ENCODE data around the gene OR4D11. TPM values are rescaled to one million over a fixed set of nuclear protein-coding genes. Genes with fewer than 3 reads are reported as not detected.

Gene OR4D11
- total RNA-seq, 1 experiment from 2014 or later: not detected

DNA sequence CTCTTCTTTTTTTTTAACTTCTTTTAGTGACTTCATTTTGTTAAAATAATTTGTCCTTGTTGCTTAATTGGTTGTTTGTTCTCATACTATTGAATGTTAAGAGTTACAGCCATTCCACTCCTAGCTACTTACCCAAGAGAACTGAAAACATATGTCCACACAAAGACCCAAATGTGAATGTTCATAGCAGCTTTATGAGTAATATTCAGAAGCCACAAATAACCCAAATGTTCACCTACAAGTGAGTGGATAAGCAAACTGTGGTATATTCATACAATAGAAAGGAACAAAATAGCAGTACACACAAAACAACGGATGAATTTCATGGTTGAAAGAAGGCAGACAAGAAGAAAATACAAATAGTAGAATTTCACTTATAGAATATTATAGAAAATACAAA is 1.4 kb upstream of the OR4D11 start:
- no peak overlapping the region for H2AFZ ChIP-seq (ENCODE audit: low read length)
- no peak overlapping the region for H3K4me2 ChIP-seq (ENCODE audit: insufficient read depth, insufficient read length, low read length)
- H2BK5ac ChIP-seq (ENCODE audit: insufficient read length, low read length): no peak overlapping the region
- Mint-ChIP-seq H3K9me3 (no peaks in the 10 kb centered on the region; a peak in 1 of 5 replicates), H3K4me3 (no peak overlapping the region), H3K36me3 (ENCODE audit: insufficient read depth in 1 of 3, low read depth in 3 of 3) (no peaks in the 10 kb centered on the region), H3K4me1 (no peaks in the 10 kb centered on the region), H3K27ac (no peak overlapping the region), H3K27me3 (ENCODE audit: low read depth) (peaks cover 3% of the 10 kb centered on the region; the same call in 1 of the 2 replicates)
- H2BK15ac ChIP-seq (ENCODE audit: low read depth, low read length): no peak overlapping the region
- H3T11ph ChIP-seq (ENCODE audit: low read length): no peak overlapping the region
- no peak for DNase-seq
- no peak overlapping the region for H4K91ac ChIP-seq (ENCODE audit: insufficient read length, low read depth, low read length)
- H2AK5ac ChIP-seq (ENCODE audit: insufficient read length, low read length): no peak overlapping the region
- H4K5ac ChIP-seq (ENCODE audit: insufficient read length, low read depth, low read length): no peak overlapping the region
- H3K9ac ChIP-seq (ENCODE audit: extremely low read depth, insufficient read length, low read length): no peak overlapping the region
- H2BK12ac ChIP-seq (ENCODE audit: insufficient read length, low read depth, low read length): no peak overlapping the region
- H3K14ac ChIP-seq (ENCODE audit: insufficient read depth, low read length): no peak overlapping the region
- no peaks in the 10 kb centered on the region for H4K20me1 ChIP-seq (ENCODE audit: control insufficient read depth, insufficient read depth, insufficient read length)
- no peak overlapping the region for H3K27ac ChIP-seq (ENCODE audit: insufficient read length, low read depth, low read length)
- no peaks in the 10 kb centered on the region for H3K79me2 ChIP-seq (ENCODE audit: insufficient read depth, low read length)
- H4K8ac ChIP-seq (replicated peaks; ENCODE audit: insufficient read length, low read depth, low read length): no peak overlapping the region
- TF ChIP-seq, protein P1, sequence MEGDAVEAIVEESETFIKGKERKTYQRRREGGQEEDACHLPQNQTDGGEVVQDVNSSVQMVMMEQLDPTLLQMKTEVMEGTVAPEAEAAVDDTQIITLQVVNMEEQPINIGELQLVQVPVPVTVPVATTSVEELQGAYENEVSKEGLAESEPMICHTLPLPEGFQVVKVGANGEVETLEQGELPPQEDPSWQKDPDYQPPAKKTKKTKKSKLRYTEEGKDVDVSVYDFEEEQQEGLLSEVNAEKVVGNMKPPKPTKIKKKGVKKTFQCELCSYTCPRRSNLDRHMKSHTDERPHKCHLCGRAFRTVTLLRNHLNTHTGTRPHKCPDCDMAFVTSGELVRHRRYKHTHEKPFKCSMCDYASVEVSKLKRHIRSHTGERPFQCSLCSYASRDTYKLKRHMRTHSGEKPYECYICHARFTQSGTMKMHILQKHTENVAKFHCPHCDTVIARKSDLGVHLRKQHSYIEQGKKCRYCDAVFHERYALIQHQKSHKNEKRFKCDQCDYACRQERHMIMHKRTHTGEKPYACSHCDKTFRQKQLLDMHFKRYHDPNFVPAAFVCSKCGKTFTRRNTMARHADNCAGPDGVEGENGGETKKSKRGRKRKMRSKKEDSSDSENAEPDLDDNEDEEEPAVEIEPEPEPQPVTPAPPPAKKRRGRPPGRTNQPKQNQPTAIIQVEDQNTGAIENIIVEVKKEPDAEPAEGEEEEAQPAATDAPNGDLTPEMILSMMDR (conservative IDR thresholded peaks at IDR 0.05): no peak
- H3K9me3 ChIP-seq (ENCODE audit: control insufficient read depth, low read depth, low read length): no peaks in the 10 kb centered on the region
- H3K23me2 ChIP-seq (ENCODE audit: insufficient read length, low read depth, low read length, poor library complexity, severe bottlenecking): no peaks in the 10 kb centered on the region
- no peak overlapping the region for H3K56ac ChIP-seq (ENCODE audit: insufficient read length, low read depth, low read length)
- H3K4me1 ChIP-seq (ENCODE audit: insufficient read depth, low read length): no peaks in the 10 kb centered on the region
- H3K18ac ChIP-seq (ENCODE audit: insufficient read length, low read depth, low read length): no peak overlapping the region
- no CpG with 5 or more reads among the region's 1 CpG for WGBS (ENCODE audit: extremely low coverage, insufficient read length, low lambda C conversion rate)
- H2BK120ac ChIP-seq (ENCODE audit: low read depth, low read length, poor library complexity, severe bottlenecking): no peak overlapping the region
- no peaks in the 10 kb centered on the region for H3K27me3 ChIP-seq (ENCODE audit: insufficient read depth, low read length)
- no peaks in the 10 kb centered on the region for H3K79me1 ChIP-seq (ENCODE audit: insufficient read depth, low read depth, low read length, poor library complexity, severe bottlenecking)
- no peak overlapping the region for H2BK20ac ChIP-seq (ENCODE audit: low read depth, low read length, poor library complexity, severe bottlenecking)
- H3K4ac ChIP-seq (ENCODE audit: low read depth, low read length): no peak overlapping the region
- no peak overlapping the region for H3K23ac ChIP-seq (ENCODE audit: insufficient read length, low read depth, low read length)
